Stimulated activated CD4-positive, alpha-beta T cell treated with anti-CD3 and anti-CD28 coated beads, TNF-alpha, amount 100 ng/mL, for 4 hours (primary cell): ENCODE measurements around the gene ODR4.
"Not testable (repeated sequence)": the region's sequence is repeated elsewhere in the genome, so short reads cannot be mapped to it uniquely, and the experiment has no call there.

Experiments
- DNase-seq, 3 experiments: peaks; one replicate each; pipeline ENCODE4 v3.0.0-alpha.2; 2020; ENCODE audit warnings: low read depth in 3 of 3

Gene ODR4

DNA sequence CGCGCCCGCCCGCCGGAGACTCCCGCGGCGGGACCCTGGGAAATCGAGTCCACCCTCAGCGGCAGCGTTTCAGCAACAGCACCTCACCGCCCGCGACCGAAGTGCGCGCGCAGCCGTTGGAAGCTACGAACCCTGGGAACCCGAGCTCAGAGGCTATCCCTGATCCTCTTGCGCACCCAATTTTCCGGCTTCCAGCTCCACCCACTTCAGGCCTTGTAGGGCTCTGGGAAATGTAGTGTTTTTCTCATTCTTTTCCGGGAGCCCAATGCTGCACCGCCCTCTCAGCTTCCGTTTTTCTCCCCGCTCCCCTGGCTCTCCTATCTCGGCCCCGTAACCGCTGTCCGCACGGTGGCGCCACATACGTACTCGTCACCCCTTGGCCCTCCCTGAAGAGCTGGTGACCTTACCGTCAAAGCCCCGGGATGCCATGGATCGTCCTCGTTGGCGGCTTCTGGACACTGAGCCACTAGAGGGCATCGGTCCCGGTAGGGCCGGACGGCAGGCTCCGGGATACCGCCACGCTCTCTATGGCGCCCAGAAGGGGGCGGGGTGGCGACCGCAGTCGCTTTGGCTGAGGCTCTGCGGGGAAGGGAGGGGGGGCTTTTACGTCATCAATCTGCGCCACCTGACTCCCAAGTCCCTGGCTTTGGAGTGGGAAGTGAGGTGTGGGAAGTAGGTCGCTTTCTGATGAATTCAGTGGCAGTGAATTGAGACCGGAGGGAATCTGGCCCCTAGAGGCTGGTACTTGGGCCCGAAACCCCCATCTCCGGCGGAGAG, at the start of gene ODR4, which contains the start of gene TPR:
Gene ODR4, plus strand, starts transcription at position 687 of the 777 bp plus-strand sequence. CDS start 3,948 bp downstream, outside the sequence.
Gene TPR, minus strand, starts transcription at position 102 of the 777 bp plus-strand sequence. CDS start 225 bp downstream, outside the sequence.
- DNase-seq = peak; percentile 88 to 92 (median 91)

DNA sequence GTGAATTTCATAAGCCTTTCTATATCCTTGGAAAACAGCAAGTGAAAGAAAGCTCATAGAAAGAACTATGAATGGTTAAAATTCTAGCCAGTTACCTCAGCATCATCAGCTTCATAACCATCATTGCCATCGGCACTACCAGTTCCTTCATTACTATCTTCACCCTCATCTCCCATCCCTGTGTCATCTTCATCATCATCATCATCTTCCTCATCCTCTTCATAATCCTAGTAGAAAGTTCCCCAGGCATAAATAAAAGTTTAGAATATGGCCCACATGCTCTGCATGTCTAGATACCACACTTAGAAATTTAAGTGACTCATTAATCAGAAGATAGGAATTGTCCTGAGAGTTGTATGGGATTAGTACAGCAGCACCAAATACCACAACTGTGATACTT, 49.6 kb upstream of the ODR4 start:
- DNase-seq = no peak

DNA sequence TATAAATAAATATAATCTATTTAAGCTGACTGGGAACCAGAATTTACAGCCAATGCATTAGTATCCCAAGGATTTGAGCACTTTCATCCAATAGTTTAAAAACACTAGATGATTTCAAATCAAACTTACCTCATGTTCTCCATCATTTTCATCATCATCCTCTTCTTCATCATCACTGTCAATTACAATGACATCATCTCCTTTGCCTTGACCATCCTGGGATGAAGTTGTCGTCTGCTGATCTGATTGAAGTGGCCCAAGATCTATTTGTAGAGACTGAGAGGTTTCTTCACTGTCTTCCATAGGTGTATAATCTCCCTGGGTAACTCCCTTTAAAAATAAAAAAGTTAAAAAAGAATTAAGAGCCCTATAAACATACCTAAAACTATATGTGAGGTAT, 48.3 kb upstream of the ODR4 start:
- DNase-seq = no peak

DNA sequence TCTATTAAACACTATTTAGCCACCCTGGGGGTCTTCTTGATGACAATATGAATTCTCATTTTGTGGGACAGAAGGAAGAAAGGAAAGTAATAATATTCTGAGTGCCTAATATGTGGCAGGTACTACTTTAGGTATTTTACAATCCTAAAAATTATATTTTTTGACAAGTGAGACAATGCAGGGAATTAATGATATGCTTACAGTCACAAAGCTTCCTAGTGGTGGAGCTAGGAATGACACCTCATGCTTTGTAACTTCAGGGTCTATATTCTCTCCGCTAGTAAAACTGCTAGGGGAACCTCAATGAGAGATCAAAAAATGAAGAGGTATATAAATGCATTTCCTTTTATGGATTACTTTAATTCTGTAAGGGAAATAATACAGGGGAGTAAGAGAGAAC, 44.9 kb upstream of the ODR4 start:
- no peak for DNase-seq

DNA sequence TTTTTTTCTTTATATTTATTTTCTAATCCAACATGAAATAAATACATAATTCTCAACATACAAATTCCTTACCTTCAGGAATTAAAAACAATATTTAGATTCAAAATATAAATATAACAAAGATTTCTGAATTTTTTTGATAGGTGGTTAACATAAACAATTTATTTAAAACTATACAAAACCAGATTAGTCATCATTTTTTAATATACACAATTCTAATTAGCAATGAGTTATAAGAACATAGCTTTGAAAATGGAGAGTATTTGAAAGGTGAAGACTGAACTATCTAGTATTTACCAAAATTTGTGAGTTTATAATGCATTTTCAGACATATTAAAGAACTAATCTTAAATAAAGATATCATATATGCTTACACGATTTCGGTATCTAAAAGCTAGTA, 38.1 kb upstream of the ODR4 start:
- DNase-seq = no peak

DNA sequence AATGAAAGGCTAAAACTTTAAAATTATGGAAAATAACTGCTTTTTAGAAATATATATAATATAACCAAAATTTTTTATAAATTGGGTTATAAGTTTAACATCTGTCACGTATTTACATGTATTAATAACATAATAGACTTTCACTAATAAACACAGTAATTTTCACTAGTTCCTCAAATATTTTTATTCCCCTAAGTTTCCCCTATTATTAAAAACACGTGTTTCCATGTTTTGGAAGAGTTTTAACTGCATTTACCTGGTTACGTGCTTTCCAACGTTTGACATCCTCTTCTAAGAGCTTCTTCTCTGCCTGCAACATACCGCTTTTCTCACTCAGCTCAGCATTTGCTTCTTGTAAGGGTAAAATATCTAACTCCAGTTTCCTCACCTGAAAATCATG, 34.9 kb upstream of the ODR4 start:
- no peak for DNase-seq

DNA sequence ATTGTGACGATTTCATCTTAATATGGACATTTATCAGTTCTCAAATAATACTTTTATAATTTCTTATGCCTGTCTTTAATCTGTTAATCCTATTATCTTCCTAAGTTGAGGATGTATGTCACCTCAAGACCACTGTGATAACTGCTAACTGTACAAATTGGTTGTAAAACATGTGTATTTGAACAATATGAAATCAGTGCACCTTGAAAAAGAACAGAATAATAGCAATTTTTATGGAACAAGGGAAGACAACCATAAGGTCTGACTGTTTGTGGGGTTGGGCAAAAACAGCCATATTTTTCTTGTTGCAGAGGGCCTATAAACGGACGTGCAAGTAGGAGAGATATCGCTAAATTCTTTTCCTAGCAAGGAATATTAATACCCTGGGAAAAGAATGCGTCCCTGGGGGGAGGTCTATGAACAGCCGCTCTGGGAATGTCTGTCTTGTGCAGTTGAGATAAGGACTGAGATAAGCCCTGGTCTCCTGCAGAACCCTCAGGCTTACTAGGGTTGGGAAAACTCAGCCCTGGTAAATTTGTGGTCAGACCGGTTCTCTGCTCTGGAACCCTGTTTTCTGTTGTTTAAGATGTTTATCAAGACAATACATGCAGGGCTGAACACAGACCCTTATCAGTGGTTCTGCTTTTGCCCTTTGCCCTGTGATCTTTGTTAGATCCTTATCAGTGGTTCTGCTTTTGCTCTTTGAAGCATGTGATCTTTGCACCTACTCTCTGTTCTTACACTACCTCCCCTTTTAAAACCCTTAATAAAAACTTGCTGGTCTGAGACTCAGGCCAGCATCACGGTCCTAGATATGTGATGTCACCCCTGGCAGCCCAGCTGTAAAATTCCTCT, 27.6 kb upstream of the ODR4 start:
- not testable (repeated sequence) for DNase-seq

DNA sequence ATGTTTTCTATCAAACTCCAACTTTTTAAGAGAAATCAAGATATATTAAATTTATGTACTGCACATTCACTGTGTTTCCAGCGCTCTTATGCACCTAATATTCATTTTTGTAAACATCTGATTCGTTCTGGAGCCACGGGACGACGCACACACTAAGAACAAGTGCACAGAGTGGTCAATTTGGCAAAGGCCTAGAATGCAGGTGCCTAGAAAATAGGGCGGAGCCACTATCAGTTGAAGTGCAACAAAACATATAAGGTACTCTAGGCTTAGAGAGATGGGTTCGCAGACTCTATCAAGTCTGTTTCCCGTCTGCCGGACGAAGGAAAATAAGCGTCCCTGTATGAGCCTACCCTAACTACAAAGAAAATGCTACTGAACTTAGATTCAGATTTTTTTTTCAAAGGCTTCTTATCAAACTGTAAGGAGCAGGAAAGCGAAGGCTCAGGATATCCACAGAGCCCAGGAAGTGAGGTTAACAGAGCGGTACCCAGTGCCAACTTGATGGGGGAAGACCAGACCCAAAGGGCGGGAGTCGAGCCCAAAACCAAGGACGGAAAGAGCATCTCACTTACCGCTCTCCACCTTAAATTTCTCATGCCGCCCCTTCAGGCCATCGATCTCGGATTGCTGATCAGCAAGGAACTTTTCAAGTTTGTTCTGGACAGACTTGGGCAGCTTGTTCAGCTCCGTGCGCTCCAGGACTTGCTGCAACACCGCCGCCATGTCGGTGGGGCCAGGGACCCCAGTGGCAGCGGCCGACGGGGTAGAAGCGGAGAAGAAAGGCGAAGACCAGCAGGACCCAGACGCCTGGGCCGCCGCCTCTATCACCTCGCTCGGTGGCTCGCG, 1.1 kb upstream of the ODR4 start:
- DNase-seq = peak in 1 of 3 experiments; percentile 1

DNA sequence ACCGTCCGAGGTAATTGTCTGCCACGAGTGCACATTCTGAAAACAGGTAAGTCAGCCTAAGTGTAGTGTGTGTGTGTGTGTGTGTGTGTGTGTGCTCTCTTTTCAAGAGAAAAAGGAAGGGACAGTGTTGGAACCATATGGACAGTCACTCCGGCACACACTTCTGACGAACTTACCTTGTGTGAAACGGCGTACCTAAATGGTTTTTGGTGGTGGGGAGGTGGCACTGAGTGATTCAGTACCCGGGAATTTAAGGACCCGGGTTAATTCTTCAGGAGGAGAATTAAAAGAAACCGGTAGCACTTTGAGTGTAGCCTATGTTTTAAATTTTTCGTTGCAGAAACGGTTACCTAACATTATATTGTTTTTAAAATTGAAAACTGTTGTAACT, 286 bp downstream of the ODR4 start:
- no peak for DNase-seq

DNA sequence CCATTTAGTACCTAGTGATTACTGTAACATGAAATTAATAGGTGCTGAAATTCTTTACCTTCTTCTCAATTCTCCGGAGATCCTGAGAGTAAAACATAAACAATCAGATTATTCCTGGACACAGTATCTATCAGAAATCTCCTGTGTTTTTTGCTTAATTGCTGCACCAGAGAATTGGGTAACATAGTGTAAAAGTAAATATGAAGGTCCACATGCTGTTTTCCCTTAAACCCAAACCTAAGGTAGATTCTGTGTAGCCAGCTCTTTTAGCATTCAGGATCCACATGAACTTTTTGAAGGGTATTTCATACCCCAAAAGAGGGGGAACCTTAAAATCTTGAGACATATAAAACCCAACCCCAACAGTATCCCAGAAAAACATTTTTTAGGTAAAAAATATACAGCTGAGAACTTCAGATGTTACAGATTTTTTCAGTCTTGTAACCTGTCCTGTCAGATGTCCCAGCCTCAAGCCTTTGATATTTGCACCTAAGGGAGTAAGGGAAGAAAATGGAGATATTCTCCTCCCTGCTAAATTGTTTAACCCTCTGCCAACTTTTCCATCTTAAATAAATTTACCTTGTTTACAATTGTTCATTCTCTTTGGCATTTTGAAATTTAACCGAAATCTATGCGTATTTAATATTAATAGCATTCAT, 11.2 kb downstream of the ODR4 start:
- no peak for DNase-seq

DNA sequence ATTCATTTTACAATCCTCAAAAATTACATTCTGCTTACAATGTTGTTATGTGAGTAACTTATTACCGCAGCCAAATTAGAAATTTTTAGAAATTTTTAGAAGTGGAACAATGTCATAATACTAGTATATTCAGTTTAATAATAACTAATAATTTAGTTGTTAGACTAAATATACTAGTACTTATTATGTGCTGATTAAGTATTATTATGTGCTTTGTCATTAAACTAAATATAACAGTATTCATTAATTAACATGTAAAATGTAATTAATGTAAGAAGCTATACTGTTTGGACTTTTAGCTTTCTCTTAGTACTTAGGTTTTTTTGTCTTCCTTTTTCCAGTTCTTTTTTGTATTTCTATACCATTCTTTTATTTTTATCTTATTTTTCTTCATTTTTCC, 15.3 kb downstream of the ODR4 start:
- DNase-seq = no peak

DNA sequence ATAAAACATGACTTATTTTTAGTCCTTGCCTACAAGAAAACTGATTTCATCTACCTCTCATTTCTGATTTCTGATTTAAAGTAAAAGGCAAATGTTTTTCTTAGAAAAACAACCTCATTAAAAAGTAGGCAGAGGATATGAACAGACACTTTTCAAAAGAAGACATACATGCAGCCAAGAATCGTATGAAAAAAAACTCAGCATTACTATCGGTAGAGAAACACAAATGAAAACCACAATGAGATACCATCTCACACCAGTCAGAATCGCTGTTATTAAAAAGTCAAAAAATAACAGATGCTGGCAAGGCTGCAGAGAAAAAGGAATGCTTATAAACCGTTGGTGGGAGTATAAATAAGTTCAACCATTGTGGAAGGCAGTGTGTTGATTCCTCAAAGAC, 16.2 kb downstream of the ODR4 start:
- no peak for DNase-seq

DNA sequence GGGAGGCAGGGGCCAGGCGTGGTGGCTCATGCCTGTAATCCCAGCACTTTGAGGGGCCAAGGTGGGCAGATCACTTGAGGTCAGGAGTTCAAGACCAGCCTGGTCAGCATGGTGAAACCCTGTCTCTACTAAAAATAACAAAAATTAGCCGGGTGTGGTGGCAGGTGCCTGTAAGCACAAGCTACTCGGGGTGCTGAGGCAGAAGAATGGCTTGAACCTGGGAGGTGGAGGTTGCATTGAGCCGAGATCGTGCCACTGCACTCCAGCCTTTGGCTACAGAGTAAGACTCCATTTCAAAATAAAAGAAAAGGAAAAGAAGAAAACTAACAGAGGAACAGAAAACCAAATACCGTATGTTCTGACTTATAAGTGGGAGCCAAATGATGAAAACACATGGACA, 17.1 kb downstream of the ODR4 start:
- not testable (repeated sequence) for DNase-seq

DNA sequence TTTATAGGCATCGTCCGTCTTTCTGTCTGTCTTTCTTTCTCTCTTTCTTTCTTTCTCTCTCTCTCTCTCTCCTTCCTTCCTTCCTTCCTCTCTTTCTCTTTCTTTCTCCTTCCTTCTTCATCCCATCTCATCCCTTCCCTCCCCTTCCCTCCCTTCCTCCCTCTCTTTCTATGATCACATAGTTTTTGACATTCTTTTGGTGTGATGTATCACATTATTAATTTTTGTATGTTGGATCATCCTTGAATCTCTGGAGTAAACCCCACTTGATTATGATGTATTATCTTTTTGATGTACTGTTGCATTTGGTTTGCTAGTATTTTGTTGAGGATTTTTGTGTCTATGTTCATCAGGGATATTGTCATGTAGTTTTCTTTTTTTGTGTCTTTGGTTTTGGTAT, 25.8 kb downstream of the ODR4 start:
- DNase-seq = not testable (repeated sequence)

DNA sequence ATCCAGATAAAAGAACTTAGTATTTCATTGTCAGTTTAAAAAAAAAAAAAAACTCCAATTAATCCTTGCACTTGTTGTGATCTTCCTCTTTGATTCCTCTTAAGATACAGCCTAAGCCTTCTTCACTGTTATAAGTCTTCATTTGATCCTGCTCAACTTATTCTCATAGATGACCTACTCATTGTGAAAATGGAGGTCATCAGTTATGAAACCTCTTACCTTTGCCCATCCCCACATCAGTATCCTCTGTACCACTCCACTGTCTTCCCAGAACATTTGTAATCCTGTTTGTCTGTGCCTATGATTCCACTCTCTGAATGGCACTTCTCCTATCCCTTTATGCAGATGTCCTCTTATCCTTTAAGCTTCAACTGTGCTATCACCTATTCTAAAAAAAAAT, 28.0 kb downstream of the ODR4 start:
- DNase-seq = no peak

DNA sequence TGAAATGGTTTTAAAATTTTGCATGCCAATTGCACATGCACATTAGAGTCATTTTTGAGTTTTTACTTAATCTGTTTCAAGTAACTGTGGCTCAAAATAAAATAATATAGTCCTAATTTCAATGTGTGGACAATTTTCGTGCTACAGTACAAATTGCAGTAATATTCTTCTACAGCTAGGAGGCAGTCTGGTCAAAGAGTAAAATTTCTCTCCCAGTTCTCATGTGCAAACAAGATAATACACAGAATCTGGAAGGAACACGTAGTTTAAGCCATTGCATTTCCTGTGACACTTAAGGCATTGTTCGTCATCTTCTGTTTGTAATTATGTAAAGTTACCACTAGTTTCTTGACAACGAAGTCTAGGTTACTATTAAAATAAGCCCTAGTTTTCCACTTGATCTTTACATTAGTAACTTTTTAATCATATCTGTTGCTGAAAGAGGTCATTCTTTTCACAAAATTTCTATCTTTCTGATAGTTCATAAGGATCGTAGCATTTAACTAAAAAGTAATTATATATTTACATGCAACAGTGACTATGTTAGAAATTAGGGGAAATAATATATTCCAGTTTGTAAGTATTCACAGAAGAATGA, 28.9 kb downstream of the ODR4 start:
- DNase-seq = no peak

DNA sequence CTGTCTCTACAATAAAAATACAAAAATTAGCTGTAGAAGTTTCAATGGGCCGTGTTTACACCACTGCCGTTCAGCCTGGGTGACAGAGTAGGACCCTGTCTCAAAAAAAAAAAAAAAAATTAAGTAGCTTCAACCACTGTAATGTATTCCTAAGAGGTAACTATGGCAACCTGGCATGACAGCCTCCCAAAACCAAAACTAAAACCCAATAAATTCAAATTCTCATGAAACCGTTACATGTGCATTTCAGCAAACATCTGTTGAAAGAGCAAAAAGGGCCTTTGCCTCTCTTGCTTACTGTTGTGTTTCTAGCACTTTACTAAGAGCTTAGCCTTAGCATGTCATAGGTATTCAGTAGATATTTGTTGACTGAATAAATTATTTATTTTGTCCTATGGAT, 33.5 kb downstream of the ODR4 start:
- no peak for DNase-seq

DNA sequence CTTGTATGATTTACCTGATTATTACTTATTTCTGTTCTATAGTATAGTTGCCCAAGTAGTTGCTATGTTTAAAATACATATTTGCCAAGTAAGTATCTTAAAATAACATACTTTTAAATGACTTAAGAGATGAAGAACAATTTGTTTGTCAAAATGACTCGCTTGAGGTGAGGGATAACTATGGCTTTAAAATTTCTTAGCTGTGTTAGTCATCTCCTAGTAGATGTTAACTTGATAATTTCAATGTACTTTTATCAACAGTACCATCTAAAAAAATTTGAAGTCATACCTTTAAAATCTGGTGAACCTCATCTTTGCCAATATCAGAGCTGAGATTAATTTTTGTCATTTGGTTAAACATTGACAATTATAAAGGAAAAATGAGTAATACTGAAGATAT, 37.7 kb downstream of the ODR4 start:
- DNase-seq = no peak

DNA sequence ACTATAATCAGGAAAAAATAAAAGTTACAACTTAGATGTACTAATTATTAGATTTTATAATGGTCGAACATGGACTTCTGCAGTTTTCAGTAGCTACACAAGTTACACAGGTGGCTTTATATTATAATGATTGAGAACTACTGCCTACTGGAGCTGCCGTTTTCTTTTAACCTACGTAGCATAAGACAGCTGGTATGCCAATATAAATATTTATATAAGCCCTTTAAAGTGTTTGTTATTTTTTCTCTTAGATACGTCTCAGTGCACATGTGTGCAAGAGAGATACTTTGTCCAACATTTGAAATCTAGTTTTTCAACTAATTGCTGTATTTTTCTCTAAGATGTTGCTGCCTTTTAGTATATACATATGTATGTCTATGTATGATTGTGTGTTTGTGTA, 42.9 kb downstream of the ODR4 start:
- no peak for DNase-seq

DNA sequence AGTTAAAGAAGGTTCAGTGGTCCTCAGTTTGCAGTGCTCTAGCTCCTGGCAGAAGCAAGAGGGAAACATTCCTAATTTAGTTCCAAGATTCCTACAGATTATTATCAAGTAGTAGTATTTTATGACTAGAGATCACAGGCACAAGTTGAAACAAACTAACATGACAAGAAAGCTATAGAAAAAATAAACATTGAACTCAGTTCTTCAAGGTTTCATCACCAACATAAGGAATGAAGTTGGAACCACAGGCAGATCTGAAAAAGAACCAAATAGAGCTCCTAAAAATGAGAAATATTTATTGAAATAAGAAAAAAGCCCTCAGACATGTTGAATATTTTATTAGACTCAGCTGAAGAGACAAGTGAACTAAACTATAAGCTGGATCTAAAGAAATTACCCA, 44.7 kb downstream of the ODR4 start:
- DNase-seq = no peak

DNA sequence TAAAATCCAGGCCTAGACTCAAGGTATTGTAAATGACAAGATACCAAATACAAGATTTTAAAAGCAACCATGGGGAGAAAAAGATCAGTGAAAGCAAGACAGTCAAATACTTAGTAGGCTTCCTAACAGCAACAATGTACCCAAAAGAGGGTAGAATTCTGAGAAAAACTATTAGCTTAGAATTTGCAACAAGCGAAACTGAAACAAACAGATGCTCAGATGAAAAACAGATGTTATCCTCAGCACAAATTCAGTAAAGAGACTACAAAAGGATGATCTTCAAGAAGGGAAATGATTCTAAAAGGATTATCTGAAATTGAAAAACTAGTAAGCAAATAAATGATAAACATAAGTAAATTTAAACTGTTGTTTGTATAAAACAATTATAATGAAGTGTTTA, 45.3 kb downstream of the ODR4 start:
- no peak for DNase-seq
